Measurements from ENCODE around the gene HARS2.
"Not testable (repeated sequence)": the region's sequence is repeated elsewhere in the genome, so short reads cannot be mapped to it uniquely, and the experiment has no call there.

The HARS2 gene, protein sequence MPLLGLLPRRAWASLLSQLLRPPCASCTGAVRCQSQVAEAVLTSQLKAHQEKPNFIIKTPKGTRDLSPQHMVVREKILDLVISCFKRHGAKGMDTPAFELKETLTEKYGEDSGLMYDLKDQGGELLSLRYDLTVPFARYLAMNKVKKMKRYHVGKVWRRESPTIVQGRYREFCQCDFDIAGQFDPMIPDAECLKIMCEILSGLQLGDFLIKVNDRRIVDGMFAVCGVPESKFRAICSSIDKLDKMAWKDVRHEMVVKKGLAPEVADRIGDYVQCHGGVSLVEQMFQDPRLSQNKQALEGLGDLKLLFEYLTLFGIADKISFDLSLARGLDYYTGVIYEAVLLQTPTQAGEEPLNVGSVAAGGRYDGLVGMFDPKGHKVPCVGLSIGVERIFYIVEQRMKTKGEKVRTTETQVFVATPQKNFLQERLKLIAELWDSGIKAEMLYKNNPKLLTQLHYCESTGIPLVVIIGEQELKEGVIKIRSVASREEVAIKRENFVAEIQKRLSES

DNA sequence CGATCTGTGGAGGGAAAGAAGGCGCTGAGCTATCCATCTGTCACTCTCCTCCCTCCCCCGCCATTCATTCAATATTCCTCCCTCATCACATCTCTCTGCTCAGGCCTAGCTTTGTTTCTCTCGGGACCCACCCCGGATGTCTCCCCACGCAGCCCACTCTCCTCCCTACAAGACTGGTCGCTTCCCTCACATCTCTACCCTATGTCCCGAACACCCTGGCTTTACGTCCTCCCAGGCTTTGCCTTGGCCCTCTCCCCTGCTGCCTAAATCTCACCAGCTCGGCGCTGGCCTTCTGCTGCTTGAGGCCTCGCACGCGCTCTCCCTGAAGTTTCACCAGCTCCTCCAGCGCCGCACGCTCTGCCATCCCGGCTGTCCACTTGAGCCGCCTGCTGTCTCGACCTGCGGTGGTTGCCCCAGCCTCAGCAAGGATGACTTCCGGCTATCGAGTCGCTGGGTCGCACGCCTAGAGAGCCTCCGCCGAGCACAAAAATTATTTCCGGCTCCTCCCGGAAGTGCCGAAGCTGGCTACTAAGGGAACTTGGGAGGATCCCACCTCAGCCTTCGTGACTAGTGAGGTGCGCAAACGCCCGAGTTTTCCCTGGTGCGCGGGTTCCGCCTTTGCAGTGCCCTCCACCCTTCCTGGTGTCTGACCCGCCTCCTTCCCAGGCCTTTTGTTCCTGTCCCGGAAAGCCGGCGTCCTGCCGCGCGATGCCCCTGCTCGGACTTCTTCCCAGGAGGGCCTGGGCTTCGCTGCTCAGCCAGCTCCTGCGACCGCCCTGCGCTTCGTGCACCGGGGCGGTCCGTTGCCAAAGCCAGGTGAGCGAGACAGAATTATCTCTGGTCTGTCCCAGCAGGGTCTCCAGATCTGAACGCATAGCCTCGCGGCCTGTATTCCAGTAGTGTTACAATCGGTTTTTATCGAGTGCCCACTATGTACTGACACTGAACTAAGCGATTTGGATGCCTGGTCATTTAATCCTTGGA is at the start of gene HARS2, which contains the start of gene HARS1:
Gene HARS2 (plus strand): TSS at position 515 of the 984 bp plus-strand sequence. CDS start 194 bp downstream, at position 709.
Gene HARS1 (minus strand): TSS at position 430 of the 984 bp plus-strand sequence. CDS start 66 bp downstream, at position 364.
- H3K4me3 ChIP-seq (ENCODE audit: low read depth, low read length): peak within 1 kb of the TSS; percentile 98

DNA sequence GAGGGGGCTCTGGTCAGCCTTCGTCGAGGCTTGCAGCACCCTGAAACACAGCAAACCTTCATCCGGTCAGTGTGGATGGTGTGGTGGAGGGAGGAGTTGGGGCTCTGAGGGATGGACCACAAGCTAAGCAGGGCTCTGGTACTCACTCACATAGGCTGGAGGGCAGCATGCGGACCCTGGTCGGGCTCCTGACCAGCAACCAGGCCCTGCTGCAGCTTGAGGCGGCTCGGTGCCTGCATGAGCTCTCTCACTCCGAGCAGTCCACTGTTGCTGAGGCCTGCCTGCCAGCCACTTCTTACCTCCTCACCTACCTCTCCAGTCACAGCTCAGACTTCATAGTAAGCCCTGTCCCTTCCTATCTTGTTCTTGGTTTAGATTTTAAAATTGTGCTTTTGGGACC is 49.5 kb upstream of the HARS2 start:
- H3K4me3 ChIP-seq (ENCODE audit: low read depth, low read length): no peak overlapping the region

DNA sequence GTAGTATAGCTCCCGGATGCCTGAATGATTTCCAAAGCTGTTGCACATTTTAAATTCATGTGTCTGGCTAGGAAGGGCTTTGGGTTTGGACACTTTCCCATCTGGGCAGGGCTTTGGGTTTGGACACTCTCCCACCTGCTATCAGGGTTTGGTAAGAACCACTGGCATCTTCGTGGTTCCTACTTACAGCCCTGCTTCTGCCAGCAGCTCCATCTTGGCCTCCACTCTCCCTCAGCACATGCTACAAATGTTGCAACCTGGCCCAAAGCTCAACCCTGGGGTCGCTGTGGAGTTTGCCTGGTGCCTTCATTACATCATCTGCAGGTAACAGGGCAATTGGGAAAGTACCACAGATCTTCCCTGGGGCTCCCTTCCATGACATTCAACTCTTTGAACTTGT is 48.5 kb upstream of the HARS2 start:
- no peak overlapping the region for H3K4me3 ChIP-seq (ENCODE audit: low read depth, low read length)

DNA sequence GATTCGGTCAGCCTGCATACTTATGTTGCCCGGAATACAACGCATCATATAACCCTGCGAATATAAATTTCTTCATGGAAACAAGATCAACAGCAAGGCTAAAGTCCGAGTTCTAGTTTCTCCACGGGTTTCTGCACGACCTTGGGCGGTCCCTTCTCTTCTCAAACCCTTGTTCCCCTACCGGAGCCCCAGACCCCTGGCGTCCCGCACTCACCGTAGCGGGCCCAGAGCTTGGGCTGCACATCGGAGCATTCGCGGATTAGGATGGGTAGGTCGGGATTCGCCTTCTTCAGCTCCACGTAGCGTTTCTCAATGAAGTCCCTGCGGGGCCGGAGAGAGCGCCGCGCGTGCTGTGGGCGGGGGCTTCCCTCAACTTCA is 44.2 kb upstream of the HARS2 start:
- H3K4me3 ChIP-seq (ENCODE audit: low read depth, low read length): peak overlapping the region; percentile 74

DNA sequence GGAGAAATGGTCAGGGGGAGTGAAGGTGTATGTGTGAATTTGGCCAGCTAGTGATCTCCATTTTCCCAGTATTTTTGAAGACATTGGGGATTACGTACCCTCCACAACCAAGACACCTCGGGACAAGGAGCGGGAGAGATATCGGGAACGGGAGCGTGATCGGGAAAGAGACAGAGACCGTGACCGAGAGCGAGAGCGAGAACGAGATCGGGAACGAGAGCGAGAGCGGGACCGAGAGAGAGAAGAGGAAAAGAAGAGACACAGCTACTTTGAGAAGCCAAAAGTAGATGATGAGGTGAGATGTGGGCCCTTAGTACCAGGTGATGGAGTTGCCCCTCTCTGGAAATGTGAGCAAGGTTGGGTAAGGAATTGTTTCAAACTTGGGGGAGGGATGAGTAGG is 32.4 kb upstream of the HARS2 start:
- no peak overlapping the region for H3K4me3 ChIP-seq (ENCODE audit: low read depth, low read length)

DNA sequence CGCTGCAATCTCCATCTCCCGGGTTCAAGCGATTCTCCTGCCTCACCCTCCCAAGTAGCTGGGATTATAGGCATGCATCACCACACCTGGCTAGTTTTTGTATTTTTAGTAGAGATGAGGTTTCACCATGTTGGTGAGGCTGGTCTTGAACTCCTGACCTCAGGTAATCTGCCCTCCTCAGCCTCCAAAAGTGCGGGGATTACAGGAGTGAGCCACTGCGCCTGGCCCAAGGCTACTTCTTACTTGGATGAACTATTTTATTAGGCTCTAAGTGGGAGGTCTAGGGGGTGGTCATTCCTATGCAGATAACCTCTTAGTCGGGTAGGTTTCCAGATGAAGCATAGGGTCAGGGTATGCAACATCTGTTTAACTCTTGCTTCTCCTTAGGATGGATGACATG is 30.9 kb upstream of the HARS2 start:
- H3K4me3 ChIP-seq (ENCODE audit: low read depth, low read length): not testable (repeated sequence)

DNA sequence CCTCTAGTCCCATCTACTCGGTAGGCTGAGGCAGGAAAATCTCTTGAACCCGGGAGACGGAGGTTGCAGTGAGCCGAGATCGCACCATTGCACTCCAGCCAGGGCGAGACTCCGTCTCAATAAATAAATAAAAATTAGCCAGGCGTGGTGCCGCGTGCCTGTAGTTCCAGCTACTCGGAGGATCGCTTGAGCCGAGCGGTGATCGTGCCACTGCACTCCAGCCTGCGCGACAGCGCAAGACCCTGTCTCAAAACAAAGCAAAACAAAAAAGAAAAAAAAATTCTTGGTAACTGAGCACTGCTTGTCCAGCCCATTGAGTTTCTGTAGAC is 27.3 kb upstream of the HARS2 start:
- H3K4me3 ChIP-seq (ENCODE audit: low read depth, low read length): peak overlapping the region; percentile 92

DNA sequence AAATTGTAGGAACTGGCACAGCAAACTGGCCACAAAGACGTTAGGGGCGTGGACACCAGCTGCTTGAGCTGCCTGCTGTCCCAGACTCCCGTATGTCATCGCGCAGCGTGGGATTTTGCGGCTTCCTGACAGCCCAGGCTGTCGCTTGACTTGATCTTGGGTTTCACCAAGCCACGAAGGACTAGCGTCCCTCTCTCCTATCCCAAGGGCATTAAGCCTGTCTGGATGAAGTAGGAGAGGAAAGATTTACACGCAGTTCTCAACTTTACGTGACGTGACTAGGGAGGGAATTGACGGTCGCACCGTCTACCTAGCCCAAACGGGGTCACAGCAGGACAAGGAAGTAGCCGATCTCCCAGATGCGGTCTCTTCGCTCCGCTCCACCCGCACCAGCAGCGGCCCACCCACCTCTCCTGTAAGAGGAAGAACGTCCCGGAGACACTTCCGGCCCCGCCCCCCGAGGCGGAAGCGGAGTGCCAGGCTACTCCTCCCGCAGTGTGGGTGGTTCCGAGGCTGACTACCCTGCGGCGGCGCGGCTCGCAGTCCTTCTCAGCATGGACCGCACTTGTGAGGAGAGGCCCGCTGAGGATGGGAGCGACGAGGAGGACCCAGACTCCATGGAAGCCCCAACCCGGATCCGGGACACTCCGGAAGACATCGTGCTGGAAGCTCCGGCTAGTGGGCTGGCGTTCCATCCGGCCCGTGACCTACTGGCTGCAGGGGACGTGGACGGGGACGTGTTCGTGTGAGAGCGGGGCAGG is 26.7 kb upstream of the HARS2 start, which contains the start of gene WDR55:
Gene WDR55 (plus strand): TSS at position 546 of the 761 bp plus-strand sequence. CDS start 9 bp downstream, at position 555.
- H3K4me3 ChIP-seq (ENCODE audit: low read depth, low read length): peak within 1 kb of the TSS; percentile 92

DNA sequence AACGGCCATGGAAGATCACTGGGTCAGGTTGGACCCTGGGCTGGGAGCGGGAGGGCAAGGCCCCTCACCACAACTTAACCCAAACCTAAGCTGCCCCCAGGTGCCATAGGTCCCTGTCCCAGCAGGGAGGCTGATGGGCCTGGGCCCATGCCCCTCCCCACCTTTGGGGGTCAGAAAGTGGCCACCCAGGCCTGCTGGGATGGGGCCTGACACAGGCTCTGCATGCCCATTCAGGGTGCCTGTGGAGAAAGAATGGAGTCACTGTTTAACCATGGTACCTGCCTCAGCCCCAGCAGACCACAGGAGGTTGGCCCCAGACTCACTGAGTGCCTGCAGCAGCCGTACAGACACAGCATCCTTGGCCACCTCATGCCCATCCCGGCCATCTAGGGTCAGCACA is 20.2 kb upstream of the HARS2 start:
- not testable (repeated sequence) for H3K4me3 ChIP-seq (ENCODE audit: low read depth, low read length)

DNA sequence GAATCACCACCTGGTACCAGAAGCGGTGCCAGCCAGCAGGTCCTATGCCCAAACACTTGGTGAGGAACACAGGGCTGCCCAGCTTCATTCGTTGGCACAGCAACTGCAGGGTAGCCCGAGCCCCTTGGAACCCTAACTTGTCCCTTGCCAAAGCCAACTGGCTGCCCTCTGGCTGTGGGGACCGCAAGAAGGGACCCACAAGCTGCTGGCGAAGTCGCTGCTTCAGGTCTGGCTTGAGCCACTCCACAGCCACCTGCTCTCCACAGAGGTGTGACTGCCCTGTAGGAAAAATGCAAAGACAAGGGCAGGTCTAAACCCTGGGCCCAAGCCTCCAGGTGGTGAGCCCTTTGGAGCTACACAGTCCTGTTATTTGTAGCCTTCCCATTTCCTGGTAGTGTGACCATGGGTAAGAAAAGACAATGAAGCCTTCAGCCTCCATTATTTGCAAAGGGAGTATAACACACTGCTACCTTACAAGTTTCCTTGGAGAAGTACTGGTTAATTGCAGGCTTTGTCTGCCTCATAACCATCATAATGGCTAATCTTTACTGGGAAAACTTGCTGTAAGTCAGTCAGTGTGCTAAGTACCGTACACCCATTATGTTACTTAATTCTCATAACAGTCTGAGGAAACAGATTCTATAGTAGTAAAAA is 19.7 kb upstream of the HARS2 start:
- H3K4me3 ChIP-seq (ENCODE audit: low read depth, low read length): no peak overlapping the region

DNA sequence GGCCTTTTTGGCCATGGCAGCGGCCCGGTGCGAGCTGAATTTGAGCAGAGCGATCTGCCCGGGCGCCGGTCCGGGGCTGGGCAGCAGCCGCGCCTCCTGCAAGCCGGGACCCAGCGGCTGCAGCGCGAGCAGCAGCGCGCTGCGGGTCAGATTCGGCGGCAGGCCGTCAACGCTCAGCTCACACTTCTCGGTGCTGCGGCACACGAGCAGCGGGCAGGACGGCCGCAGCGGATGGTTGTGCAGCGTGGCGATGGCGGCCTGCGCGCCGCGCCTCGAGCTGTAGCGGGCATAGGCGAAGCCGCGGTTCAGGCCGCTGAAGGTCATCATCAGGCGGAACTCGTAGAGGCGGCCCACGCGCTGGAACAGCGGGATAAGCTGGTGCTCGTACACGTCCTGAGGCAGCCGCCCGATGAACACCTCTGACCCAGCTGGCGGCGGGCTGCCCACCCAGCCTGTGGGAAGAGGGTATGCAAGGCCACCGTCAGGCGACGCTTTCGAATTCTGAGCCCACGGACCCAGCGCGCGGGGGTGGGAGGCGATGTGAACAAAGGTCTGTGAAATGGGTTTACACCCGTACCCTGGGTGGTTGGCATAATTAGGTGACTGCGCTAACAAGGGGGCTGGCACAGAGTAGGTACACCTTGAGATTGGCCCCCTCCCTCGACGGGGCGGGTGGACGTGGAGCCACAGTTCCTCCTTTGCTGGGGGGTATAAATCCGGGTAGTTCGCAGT is 18.6 kb upstream of the HARS2 start:
- H3K4me3 ChIP-seq (ENCODE audit: low read depth, low read length): peak overlapping the region; percentile 14

DNA sequence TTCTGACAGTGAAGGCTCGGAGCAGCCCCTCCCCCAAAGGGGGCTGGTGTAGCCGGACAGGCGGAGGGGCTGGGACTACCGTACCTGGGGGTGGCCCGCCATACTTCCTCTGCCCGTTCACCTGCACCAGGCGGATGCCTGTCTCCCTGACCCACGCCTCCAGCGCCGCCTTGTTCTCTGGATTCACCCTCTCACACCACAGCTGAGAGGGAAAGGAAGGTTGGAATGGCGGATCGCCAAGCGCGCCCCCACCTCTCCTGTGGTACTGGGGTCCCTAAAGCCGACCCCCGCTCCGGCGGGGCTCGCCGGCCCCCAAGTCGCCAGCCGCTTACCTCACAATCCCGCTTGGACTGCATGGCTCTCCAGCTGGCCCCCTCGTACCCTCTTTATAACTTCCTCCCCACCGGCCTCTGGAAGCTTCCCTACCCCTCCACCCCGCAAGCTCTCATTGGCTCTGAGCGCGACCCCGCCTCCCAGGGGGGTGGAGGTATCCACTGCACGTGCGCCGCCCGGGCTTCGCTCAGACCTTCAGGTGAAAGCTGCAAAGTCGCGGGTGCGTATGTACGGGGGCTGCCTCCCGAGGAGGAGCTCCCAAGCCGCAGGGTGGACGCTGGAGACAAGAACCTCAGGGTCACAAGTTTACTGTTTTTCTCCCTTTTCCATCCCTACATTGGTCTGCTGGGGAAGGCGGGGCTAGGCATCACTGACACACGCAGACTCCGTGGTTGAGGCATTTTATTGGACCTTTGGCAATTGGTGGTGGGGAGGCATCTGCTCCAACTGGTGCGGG is 17.9 kb upstream of the HARS2 start, which contains the start of gene DND1:
Gene DND1 (minus strand): TSS at position 390 of the 790 bp plus-strand sequence. CDS start 34 bp downstream, at position 356.
- H3K4me3 ChIP-seq (ENCODE audit: low read depth, low read length): peak within 1 kb of the TSS; percentile 14

DNA sequence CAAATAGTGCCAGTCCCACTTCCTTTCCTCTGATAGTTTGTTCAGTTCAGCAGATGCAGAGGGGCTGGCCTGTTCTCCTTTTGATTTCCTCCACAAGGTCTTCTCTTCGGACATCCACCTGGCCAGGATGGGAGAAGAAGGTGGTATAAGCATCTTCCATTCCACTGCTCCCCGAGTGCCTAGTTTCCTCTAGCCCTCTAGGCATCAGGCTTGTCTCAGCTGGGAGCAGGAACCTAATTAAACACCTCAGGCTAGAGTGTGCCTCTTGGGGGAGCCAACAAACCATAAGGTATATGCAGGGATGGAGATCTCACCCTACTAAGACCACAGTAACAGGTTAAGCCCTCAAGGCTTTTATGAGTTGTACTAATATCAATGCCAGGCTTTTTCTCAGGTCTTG is 17.0 kb upstream of the HARS2 start:
- H3K4me3 ChIP-seq (ENCODE audit: low read depth, low read length): no peak overlapping the region

DNA sequence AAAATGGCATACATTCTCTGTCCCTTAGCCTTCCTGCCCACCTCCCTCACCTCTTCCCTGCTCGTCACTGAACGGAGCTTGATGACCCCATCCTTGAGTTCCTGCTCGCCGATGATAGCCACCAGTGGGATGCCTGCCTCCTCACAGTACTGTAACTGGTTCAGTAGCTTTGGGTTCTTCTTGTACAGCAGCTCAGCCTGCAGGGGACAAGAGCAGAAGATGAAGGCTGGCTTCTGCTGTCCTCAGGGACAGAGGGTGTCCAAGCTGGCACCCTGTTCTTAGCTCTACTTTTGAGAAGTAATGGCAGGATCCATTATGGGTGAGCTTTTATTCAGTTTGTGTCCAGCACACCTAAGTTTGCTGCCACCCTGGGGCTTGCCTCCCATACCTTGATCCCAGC is 16.6 kb upstream of the HARS2 start:
- no peak overlapping the region for H3K4me3 ChIP-seq (ENCODE audit: low read depth, low read length)

DNA sequence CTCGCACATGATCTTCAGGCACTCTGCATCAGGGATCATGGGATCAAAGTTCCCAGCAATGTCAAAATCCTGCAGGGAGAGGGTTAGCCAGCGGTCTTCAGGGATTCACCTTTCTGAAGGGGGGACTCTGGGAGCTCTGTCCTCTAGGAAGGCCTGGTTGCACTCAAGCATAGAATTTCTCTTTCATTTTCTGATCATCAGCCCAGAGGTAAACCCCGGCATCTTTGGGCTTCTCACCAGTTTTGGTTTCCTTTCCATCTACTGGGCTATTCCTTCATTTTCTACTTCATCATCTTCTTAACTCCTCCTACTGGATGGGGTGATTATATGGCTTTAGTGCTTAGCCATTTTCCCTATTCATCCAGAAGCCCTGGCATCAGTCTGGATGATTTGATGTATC is 13.3 kb upstream of the HARS2 start:
- H3K4me3 ChIP-seq (ENCODE audit: low read depth, low read length): no peak overlapping the region

DNA sequence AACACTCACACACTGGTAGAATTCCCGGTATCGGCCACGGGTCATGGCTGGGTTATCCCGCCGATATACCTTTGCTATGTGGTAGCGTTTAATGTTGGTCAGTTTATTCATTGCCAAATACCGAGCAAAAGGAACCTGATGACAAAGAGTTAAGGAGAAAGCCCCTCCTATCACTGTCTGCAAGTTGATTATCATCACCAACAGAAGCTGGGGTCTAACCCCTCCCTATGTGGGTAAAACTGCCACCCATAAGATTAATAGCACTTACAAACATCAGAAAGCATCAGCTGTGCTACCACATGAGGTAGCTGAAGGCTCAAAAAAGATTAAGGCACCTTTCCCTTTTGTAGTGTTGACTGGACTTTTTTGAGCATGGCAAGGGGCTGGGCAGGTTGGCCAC is 12.3 kb upstream of the HARS2 start:
- no peak overlapping the region for H3K4me3 ChIP-seq (ENCODE audit: low read depth, low read length)

DNA sequence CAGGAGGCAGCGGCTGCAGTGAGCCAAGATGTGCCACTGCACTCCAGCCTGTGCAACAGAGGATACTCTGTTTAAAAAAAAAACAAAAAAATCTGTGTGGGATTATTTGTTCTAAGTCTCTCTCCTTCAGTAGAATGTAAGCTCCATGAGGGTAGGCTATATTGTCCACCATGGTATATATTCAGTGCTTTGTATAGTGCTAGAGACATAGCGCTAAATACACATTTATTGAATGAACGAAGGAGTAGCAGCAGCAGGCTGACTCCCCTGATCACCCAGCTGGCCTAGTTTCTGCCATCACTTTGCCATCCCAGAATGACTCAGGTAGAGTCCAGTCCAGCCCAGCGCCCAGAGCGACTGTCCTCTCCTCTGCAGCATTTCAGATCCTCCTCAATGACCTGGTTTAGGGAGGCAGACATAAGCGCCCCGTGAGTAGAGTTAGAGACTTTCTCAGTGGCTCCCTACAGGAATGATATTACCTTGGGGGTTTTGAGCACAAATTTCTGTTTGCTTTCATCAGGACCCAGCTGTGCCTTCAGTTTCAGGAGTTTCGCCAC is 801 bp upstream of the HARS2 start:
- peak overlapping the region; percentile 98 for H3K4me3 ChIP-seq (ENCODE audit: low read depth, low read length)

DNA sequence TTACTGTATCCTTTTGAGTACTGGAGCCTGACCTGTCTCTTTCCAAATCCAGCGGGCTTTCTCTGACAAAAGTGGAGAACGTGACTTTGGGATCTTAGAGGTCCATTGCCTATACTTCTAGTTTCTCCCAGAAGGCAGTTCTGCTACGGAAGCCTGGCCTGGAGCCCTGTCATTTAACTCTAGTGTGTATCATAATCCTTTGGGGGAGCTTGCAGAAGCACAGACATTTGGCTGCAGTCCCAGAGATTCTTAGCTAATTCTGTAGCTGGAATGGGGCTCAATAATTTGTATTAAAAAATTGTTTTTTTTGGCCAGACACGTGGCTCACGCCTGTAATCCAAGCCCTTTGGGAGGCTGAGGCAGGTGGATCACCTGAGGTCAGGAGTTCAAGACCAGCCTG is 3.0 kb downstream of the HARS2 start:
- no peak overlapping the region for H3K4me3 ChIP-seq (ENCODE audit: low read depth, low read length)
